Measurements from ENCODE around the gene FBP2. TPM values are rescaled to one million over a fixed set of nuclear protein-coding genes. Genes with fewer than 3 reads are reported as not detected.

Gene FBP2
- total and polyA plus RNA-seq, 7 donors, result 18.9 to 69.6 (median 53.2) TPM

GRCh38 chr9:94611638-94612068 lies 18.0 kb upstream of the FBP2 start:
- Histone ChIP-seq H3K27ac (no peak overlapping the region), H3K4me1 (no peaks in the 10 kb centered on the region), H3K9me3 (no peaks in the 10 kb centered on the region), H3K4me3 (no peak overlapping the region), H3K27me3 (ENCODE audit: insufficient read depth in 3 of 3, low read length in 2 of 3) (peaks cover 0 to under 1% (median 0%) of the 10 kb centered on the region in 3 donors), H3K36me3 (ENCODE audit: insufficient read depth in 1 of 2, low read depth in 1 of 2) (no peaks in the 10 kb centered on the region)
- TF ChIP-seq CTCF (IDR thresholded peaks at IDR 0.05), result no peak
- intact Hi-C loops (cut with DNase I), result no loop called here
- ATAC-seq (no peak), DNase-seq (no peak)
- WGBS, 3 donors, result 76 to 98% (median 96%) methylated on average over 3 of the region's 3 CpGs

GRCh38 chr9:94610181-94610606 lies 16.6 kb upstream of the FBP2 start:
- intact Hi-C loops (cut with DNase I), result no loop called here
- Histone ChIP-seq H3K27ac (no peak overlapping the region), H3K36me3 (ENCODE audit: insufficient read depth in 1 of 2, low read depth in 1 of 2) (no peaks in the 10 kb centered on the region), H3K4me1 (no peaks in the 10 kb centered on the region), H3K9me3 (no peaks in the 10 kb centered on the region), H3K27me3 (ENCODE audit: insufficient read depth in 3 of 3, low read length in 2 of 3) (peaks cover 0 to 2% (median 0%) of the 10 kb centered on the region in 3 donors), H3K4me3 (no peak overlapping the region)
- ATAC-seq (no peak), DNase-seq (no peak)
- WGBS, 3 donors, result 50 to 60% (median 55%) methylated on average over 6 of the region's 6 CpGs
- no peak for TF ChIP-seq CTCF (IDR thresholded peaks at IDR 0.05)

- ATAC-seq (no peak), DNase-seq (no peak)
- H3K36me3 ChIP-seq (ENCODE audit: insufficient read depth in 1 of 2, low read depth in 1 of 2), result no peaks in the 10 kb centered on the region
- H3K27me3 ChIP-seq (ENCODE audit: insufficient read depth in 3 of 3, low read length in 2 of 3), result peaks cover 0 to 2% (median 0%) of the 10 kb centered on the region in 3 donors
- no peaks in the 10 kb centered on the region for H3K9me3 ChIP-seq
- no peaks in the 10 kb centered on the region for H3K4me1 ChIP-seq
- 92 to 98% (median 96%) methylated on average over 8 of the region's 8 CpGs for WGBS, 3 donors
- TF ChIP-seq CTCF (IDR thresholded peaks at IDR 0.05), result no peak
- no peak overlapping the region for H3K27ac ChIP-seq
- H3K4me3 ChIP-seq, result no peak overlapping the region
- intact Hi-C loops (cut with DNase I), result no loop called here
Observed at GRCh38 chr9:94607423-94607691, 13.7 kb upstream of the FBP2 start.

GRCh38 chr9:94606646-94607422 lies 13.2 kb upstream of the FBP2 start:
- intact Hi-C loops (cut with DNase I), result no loop called here
- Histone ChIP-seq H3K27me3 (ENCODE audit: insufficient read depth in 3 of 3, low read length in 2 of 3) (peaks cover 0 to 2% (median 0%) of the 10 kb centered on the region in 3 donors), H3K4me1 (no peaks in the 10 kb centered on the region), H3K9me3 (no peaks in the 10 kb centered on the region), H3K4me3 (no peak overlapping the region), H3K27ac (no peak overlapping the region), H3K36me3 (ENCODE audit: insufficient read depth in 1 of 2, low read depth in 1 of 2) (no peaks in the 10 kb centered on the region)
- ATAC-seq (no peak), DNase-seq (no peak)
- WGBS, 3 donors, result 87 to 95% (median 91%) methylated on average over 24 of the region's 24 CpGs
- no peak for TF ChIP-seq CTCF (IDR thresholded peaks at IDR 0.05)

Data from psoas muscle (tissue), 8 donors.